RCC 7860 (cell line): ENCODE data around the gene ALS2.
"Not testable (repeated sequence)": the region's sequence is repeated elsewhere in the genome, so short reads cannot be mapped to it uniquely, and the experiment has no call there.

ENCODE experiments used
- DNase-seq: peaks from one replicate; pipeline ENCODE4 v3.0.0-alpha.2; 2015; ENCODE audit warnings: low spot score
- FAIRE-seq: peaks from 2 replicates; lab custom pipeline; 2012; peaks lifted over from hg19 to GRCh38; lab: Jason Lieb, UNC

Gene ALS2

GRCh38 chr2:201795607-201796477 lies 15.1 kb upstream of the ALS2 start:
- DNase-seq (peak; percentile 55), FAIRE-seq (peak; percentile 62)

- FAIRE-seq (no peak), DNase-seq (no peak)
These were observed 13.6 kb upstream of the ALS2 start for GRCh38 chr2:201794294-201794693.

GRCh38 chr2:201793631-201794030 lies 12.9 kb upstream of the ALS2 start:
- DNase-seq (no peak), FAIRE-seq (no peak)

- no peak for FAIRE-seq
- no peak for DNase-seq
These were observed 10.3 kb upstream of the ALS2 start for GRCh38 chr2:201790989-201791388.

- FAIRE-seq (no peak), DNase-seq (no peak)
These were observed 9.6 kb upstream of the ALS2 start for GRCh38 chr2:201790291-201790690.

- DNase-seq (no peak), FAIRE-seq (no peak)
These were observed 8.7 kb upstream of the ALS2 start for GRCh38 chr2:201789395-201789794.

GRCh38 chr2:201788371-201788770 lies 7.6 kb upstream of the ALS2 start:
- no peak for FAIRE-seq
- no peak for DNase-seq

GRCh38 chr2:201786471-201786870 lies 5.7 kb upstream of the ALS2 start:
- no peak for FAIRE-seq
- peak; percentile 29 for DNase-seq

- DNase-seq: no peak
- no peak for FAIRE-seq
These were observed 4.4 kb upstream of the ALS2 start for GRCh38 chr2:201785135-201785534.

GRCh38 chr2:201784563-201784962 lies 3.8 kb upstream of the ALS2 start:
- no peak for DNase-seq
- no peak for FAIRE-seq

GRCh38 chr2:201781557-201782051 lies 871 bp upstream of the ALS2 start:
- no peak for FAIRE-seq
- no peak for DNase-seq

- peak; percentile 74 for FAIRE-seq
- DNase-seq: no peak
These were observed 646 bp downstream of the ALS2 start for GRCh38 chr2:201779901-201780673.

- FAIRE-seq (no peak), DNase-seq (no peak)
These were observed 2.9 kb downstream of the ALS2 start for GRCh38 chr2:201777869-201778268.

- FAIRE-seq: no peak
These were observed 3.7 kb downstream of the ALS2 start for GRCh38 chr2:201777043-201777442.

GRCh38 chr2:201775326-201775725 lies 5.4 kb downstream of the ALS2 start:
- DNase-seq (no peak), FAIRE-seq (no peak)

More at GRCh38 chr2:201777043-201777442, 3.7 kb downstream of the ALS2 start:
- no peak for DNase-seq

GRCh38 chr2:201774546-201774945 lies 6.2 kb downstream of the ALS2 start:
- peak; percentile 62 for FAIRE-seq
- no peak for DNase-seq

- FAIRE-seq: no peak
- no peak for DNase-seq
These were observed 6.7 kb downstream of the ALS2 start for GRCh38 chr2:201773990-201774389.

GRCh38 chr2:201769666-201770373 lies 10.9 kb downstream of the ALS2 start:
- FAIRE-seq (no peak), DNase-seq (no peak)

GRCh38 chr2:201768918-201769317 lies 11.8 kb downstream of the ALS2 start:
- FAIRE-seq (no peak), DNase-seq (no peak)

GRCh38 chr2:201765799-201766198 lies 14.9 kb downstream of the ALS2 start:
- no peak for FAIRE-seq
- DNase-seq: no peak

GRCh38 chr2:201764469-201764868 lies 16.3 kb downstream of the ALS2 start:
- FAIRE-seq, DNase-seq: not testable (repeated sequence)
